ENCODE data around the gene CAMLG. TPM values are rescaled to one million over a fixed set of nuclear protein-coding genes. Genes with fewer than 3 reads are reported as not detected.

Gene CAMLG
- total and polyA plus RNA-seq, 2 of the 13 experiments (the other 11 are each of a cell fraction or from before 2014, with no cell fraction given): 14.2 to 19.8 TPM

GRCh38 chr5:134758176-134758503 lies 19.8 kb downstream of the CAMLG start:
- 10% methylated on average over 9 of the region's 9 CpGs for WGBS (ENCODE audit: low lambda C conversion rate)
- ChIA-PET POLR2A (interaction anchor here (0.5 to 3.4 kb wide), 12 partner anchors 9 to 147 kb away, joined by 3 to 18 read pairs (median 4); partner anchors contain the start of genes C5orf24, CAMLG and PCBD2), CTCF (ENCODE audit: low intra/inter-chr PET ratio, low total read pairs) (interaction anchor here (0.7 kb wide), 1 partner anchor 20 kb away, joined by 3 read pairs; the partner anchor contains the start of gene CAMLG)
- peaks cover 0 to under 1% of the 10 kb centered on the region in 2 experiments; a peak in 3 of 5 replicates for H3K36me3 ChIP-seq (replicated peaks in 1 of 2; ENCODE audit: control insufficient read depth in 1 of 2, insufficient read depth in 2 of 2, low read length in 2 of 2)
- no peaks in the 10 kb centered on the region for H3K9me3 ChIP-seq (ENCODE audit: low read length)
- H3K27me3 ChIP-seq (ENCODE audit: control insufficient read depth in 1 of 2, insufficient read depth in 2 of 2, low read length in 2 of 2): no peaks in the 10 kb centered on the region; a peak in 1 of 5 replicates
- BruUV-seq (replicated peaks): no TSS peak
- H3K79me2 ChIP-seq (ENCODE audit: insufficient read depth, low read length): peaks cover 44% of the 10 kb centered on the region
- H3K4me2 ChIP-seq (ENCODE audit: low read depth, low read length): peak overlapping the region; percentile 84
- in situ Hi-C loops (cut with HindIII; ENCODE audit: extremely low pct_ligation_motif_present, low pct_unique_long_range_greater_than_20kb): no loop called here
- H3K4me3 ChIP-seq (replicated peaks in 1 of 3; ENCODE audit: insufficient read depth in 1 of 3, low read depth in 2 of 3, low read length in 3 of 3): peak overlapping the region; percentile 54 to 93 (median 76); a peak in 5 of 6 replicates
- ATAC-seq (peak; percentile 67), DNase-seq (ENCODE audit: low spot score) (no peak), FAIRE-seq (no peak)
- H3K27ac ChIP-seq (ENCODE audit: extremely low read length, insufficient read depth, low read length): no peak overlapping the region
- peak overlapping the region; percentile 42 for H3K9ac ChIP-seq (ENCODE audit: insufficient read depth, low read depth, low read length)
- peaks cover 30% of the 10 kb centered on the region for H3K4me1 ChIP-seq (ENCODE audit: insufficient read depth, low read length)
- H4K20me1 ChIP-seq (ENCODE audit: insufficient read depth, low read length): peaks cover 4% of the 10 kb centered on the region
- intact Hi-C loops (cut with micrococcal nuclease; ENCODE audit: unreplicated experiment): no loop called here
- peak overlapping the region; percentile 60 for H2AFZ ChIP-seq (ENCODE audit: low read length)
- no peak for TF ChIP-seq ZBTB8A (CRISPR knock-in tag; IDR thresholded peaks at IDR 0.05; ENCODE audit: borderline replicate concordance, low read depth)
- no peak for TF ChIP-seq HOMEZ (CRISPR knock-in tag; IDR thresholded peaks at IDR 0.05; ENCODE audit: low read depth)
- TF ChIP-seq SETDB1 (CRISPR knock-in tag; IDR thresholded peaks at IDR 0.05; ENCODE audit: borderline replicate concordance): 0 out of 2 replicates have a peak, but pooled peaks have one; percentile 1
- TF ChIP-seq ZNF841 (CRISPR knock-in tag; IDR thresholded peaks at IDR 0.05; ENCODE audit: borderline replicate concordance): no peak
- TF ChIP-seq EP300 (IDR thresholded peaks at IDR 0.05; ENCODE audit: low read depth in 2 of 2, low read length in 2 of 2): no peak
- TF ChIP-seq EP300 (CRISPR knock-in tag; IDR thresholded peaks at IDR 0.05; ENCODE audit: borderline replicate concordance): no peak
- TF ChIP-seq NONO (IDR thresholded peaks at IDR 0.05): no peak
- no peak for TF ChIP-seq NONO (CRISPR knock-in tag; conservative IDR thresholded peaks at IDR 0.05)
- TF ChIP-seq PHF21A (CRISPR knock-in tag; IDR thresholded peaks at IDR 0.05): 0 out of 2 replicates have a peak, but pooled peaks have one; percentile 34
- no peak for TF ChIP-seq RAD51 (IDR thresholded peaks at IDR 0.05; ENCODE audit: borderline replicate concordance)
- TF ChIP-seq ZNF503 (CRISPR knock-in tag; IDR thresholded peaks at IDR 0.05): no peak
- no peak for TF ChIP-seq CEBPZ (IDR thresholded peaks at IDR 0.05; ENCODE audit: low read length)
- no peak for TF ChIP-seq ZNF44 (CRISPR knock-in tag; IDR thresholded peaks at IDR 0.05)
- no peak for TF ChIP-seq MTA3 (CRISPR knock-in tag; IDR thresholded peaks at IDR 0.05)
- TF ChIP-seq ZNF678 (CRISPR knock-in tag; IDR thresholded peaks at IDR 0.05): no peak
- no peak for TF ChIP-seq ZNF773 (CRISPR knock-in tag; IDR thresholded peaks at IDR 0.05; ENCODE audit: borderline replicate concordance)
- no peak for TF ChIP-seq ZSCAN21 (CRISPR knock-in tag; IDR thresholded peaks at IDR 0.05; ENCODE audit: borderline replicate concordance)
- no peak; the same call in 1 of the 2 replicates for TF ChIP-seq RFX5 (IDR thresholded peaks at IDR 0.05; ENCODE audit: low read depth, low read length)
